Measurements from ENCODE around the gene RPL37.
"Not testable (repeated sequence)": the region's sequence is repeated elsewhere in the genome, so short reads cannot be mapped to it uniquely, and the experiment has no call there.

RPL37 gene

GRCh38 chr5:40833712-40834229 lies 1.3 kb downstream of the RPL37 start:
- DNase-seq: no peak

- DNase-seq: no peak
These were observed 2.7 kb downstream of the RPL37 start for GRCh38 chr5:40832345-40832744.

GRCh38 chr5:40831346-40832210 lies 3.4 kb downstream of the RPL37 start:
- DNase-seq: no peak

GRCh38 chr5:40829748-40830533 lies 5.1 kb downstream of the RPL37 start:
- DNase-seq: no peak

GRCh38 chr5:40828690-40829661 lies 6.0 kb downstream of the RPL37 start:
- no peak for DNase-seq

GRCh38 chr5:40828021-40828631 lies 6.9 kb downstream of the RPL37 start:
- DNase-seq: no peak

- DNase-seq: no peak
These were observed 7.6 kb downstream of the RPL37 start for GRCh38 chr5:40827188-40827977.

GRCh38 chr5:40826489-40827187 lies 8.4 kb downstream of the RPL37 start:
- DNase-seq: no peak

GRCh38 chr5:40825461-40826043 lies 9.5 kb downstream of the RPL37 start:
- DNase-seq: not testable (repeated sequence)

GRCh38 chr5:40823459-40823858 lies 11.6 kb downstream of the RPL37 start:
- no peak for DNase-seq

GRCh38 chr5:40813698-40814281 lies 21.2 kb downstream of the RPL37 start:
- no peak for DNase-seq

- no peak for DNase-seq
These were observed 22.9 kb downstream of the RPL37 start for GRCh38 chr5:40812125-40812524.

GRCh38 chr5:40801771-40802562 lies 33.1 kb downstream of the RPL37 start:
- DNase-seq: no peak

GRCh38 chr5:40799258-40799657 lies 35.8 kb downstream of the RPL37 start:
- no peak for DNase-seq

GRCh38 chr5:40798801-40799210 lies 36.2 kb downstream of the RPL37 start:
- DNase-seq: no peak

- peak; percentile 51 for DNase-seq
These were observed 36.8 kb downstream of the RPL37 start, which contains the start of gene PRKAA1 for GRCh38 chr5:40798012-40798800. Gene PRKAA1, minus strand, starts transcription at chr5:40798374. Its CDS starts 185 bp downstream, at chr5:40798189.

- peak; percentile 30 for DNase-seq
These were observed 37.6 kb downstream of the RPL37 start for GRCh38 chr5:40797273-40798011.

Measured in NCI-H2029 treated with DMSO at 0.1 percent for 48 hours (cell line).